ENCODE data around the gene RYR2. TPM values are rescaled to one million over a fixed set of nuclear protein-coding genes. Genes with fewer than 3 reads are reported as not detected.

The RYR2 gene
- total RNA-seq, 1 donor from 2014 or later: 5.4 TPM

DNA sequence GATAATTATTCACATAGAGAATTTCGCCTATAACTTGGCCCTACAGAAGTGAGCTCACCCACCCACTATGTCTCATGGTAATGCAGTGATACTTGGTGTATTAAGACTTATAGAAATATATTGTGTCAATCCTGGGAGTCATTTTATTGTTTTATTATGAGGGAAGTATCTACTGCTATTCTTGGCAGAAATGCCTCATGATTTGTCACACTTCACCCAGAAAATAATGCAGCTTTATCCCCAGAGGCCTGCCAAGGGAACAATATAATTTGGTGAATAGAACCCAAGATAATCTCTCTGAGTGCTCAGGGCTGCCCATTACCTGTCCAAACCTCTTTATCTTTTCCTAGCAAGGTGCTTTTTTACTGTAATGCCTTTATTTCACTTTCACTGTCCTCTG lies 750.7 kb downstream of the RYR2 start:
- Mint-ChIP-seq H3K27ac (ENCODE audit: unreplicated experiment) (no peak overlapping the region), H3K4me1 (ENCODE audit: unreplicated experiment) (no peaks in the 10 kb centered on the region), H3K4me3 (ENCODE audit: unreplicated experiment) (no peak overlapping the region), H3K27me3 (ENCODE audit: unreplicated experiment) (no peaks in the 10 kb centered on the region), H3K36me3 (ENCODE audit: low read depth, unreplicated experiment) (no peaks in the 10 kb centered on the region), H3K9me3 (ENCODE audit: unreplicated experiment) (no peaks in the 10 kb centered on the region)
- DNase-seq (ENCODE audit: low spot score): no peak
- TF ChIP-seq, protein P1, sequence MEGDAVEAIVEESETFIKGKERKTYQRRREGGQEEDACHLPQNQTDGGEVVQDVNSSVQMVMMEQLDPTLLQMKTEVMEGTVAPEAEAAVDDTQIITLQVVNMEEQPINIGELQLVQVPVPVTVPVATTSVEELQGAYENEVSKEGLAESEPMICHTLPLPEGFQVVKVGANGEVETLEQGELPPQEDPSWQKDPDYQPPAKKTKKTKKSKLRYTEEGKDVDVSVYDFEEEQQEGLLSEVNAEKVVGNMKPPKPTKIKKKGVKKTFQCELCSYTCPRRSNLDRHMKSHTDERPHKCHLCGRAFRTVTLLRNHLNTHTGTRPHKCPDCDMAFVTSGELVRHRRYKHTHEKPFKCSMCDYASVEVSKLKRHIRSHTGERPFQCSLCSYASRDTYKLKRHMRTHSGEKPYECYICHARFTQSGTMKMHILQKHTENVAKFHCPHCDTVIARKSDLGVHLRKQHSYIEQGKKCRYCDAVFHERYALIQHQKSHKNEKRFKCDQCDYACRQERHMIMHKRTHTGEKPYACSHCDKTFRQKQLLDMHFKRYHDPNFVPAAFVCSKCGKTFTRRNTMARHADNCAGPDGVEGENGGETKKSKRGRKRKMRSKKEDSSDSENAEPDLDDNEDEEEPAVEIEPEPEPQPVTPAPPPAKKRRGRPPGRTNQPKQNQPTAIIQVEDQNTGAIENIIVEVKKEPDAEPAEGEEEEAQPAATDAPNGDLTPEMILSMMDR (IDR thresholded peaks at IDR 0.05; ENCODE audit: unreplicated experiment): no peak

DNA sequence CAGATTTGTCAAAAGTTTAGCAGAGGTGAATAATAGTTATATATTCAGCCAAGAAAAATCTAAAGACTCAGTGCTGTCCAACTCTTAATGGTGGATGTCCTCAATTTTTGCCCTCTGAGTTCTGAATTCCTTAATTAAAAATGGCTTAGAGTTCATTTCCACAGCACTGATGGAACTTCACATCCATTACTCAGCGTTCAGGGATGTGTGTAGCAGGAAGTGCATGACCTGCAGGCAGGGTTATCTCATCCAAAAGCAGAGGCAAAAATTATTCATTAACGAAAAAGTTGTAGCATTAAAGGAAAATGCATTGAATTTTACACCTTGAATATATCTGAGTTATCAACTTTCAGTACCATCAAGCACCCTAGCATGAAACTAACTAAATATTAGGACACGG lies 752.1 kb downstream of the RYR2 start:
- no peak for DNase-seq (ENCODE audit: low spot score)
- Mint-ChIP-seq H3K27ac (ENCODE audit: unreplicated experiment) (no peak overlapping the region), H3K27me3 (ENCODE audit: unreplicated experiment) (no peaks in the 10 kb centered on the region), H3K4me1 (ENCODE audit: unreplicated experiment) (no peaks in the 10 kb centered on the region), H3K4me3 (ENCODE audit: unreplicated experiment) (no peak overlapping the region), H3K36me3 (ENCODE audit: low read depth, unreplicated experiment) (no peaks in the 10 kb centered on the region), H3K9me3 (ENCODE audit: unreplicated experiment) (no peaks in the 10 kb centered on the region)
- TF ChIP-seq, protein P1 (IDR thresholded peaks at IDR 0.05; ENCODE audit: unreplicated experiment): no peak

DNA sequence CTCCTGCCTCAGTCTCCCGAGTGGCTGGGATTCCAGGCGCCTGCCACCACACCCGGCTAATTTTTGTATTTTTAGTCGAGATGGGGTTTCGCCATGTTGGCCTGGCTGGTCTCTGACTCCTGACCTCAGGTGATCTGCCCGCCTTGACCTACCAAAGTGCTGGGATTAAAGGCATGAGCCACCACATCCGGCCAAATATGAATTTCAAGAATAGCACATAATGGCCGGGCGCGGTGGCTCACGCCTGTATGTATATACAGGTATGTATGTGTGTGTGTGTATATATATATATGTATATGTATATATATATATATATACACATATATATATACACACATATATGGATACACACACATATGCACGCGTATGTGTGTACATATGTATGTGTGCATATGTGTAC lies 753.6 kb downstream of the RYR2 start:
- Mint-ChIP-seq H3K27ac (ENCODE audit: unreplicated experiment) (no peak overlapping the region), H3K36me3 (ENCODE audit: low read depth, unreplicated experiment) (no peaks in the 10 kb centered on the region), H3K9me3 (ENCODE audit: unreplicated experiment) (no peaks in the 10 kb centered on the region), H3K27me3 (ENCODE audit: unreplicated experiment) (no peaks in the 10 kb centered on the region), H3K4me1 (ENCODE audit: unreplicated experiment) (no peaks in the 10 kb centered on the region), H3K4me3 (ENCODE audit: unreplicated experiment) (no peak overlapping the region)
- no peak for DNase-seq (ENCODE audit: low spot score)
- TF ChIP-seq, protein P1 (IDR thresholded peaks at IDR 0.05; ENCODE audit: unreplicated experiment): no peak

DNA sequence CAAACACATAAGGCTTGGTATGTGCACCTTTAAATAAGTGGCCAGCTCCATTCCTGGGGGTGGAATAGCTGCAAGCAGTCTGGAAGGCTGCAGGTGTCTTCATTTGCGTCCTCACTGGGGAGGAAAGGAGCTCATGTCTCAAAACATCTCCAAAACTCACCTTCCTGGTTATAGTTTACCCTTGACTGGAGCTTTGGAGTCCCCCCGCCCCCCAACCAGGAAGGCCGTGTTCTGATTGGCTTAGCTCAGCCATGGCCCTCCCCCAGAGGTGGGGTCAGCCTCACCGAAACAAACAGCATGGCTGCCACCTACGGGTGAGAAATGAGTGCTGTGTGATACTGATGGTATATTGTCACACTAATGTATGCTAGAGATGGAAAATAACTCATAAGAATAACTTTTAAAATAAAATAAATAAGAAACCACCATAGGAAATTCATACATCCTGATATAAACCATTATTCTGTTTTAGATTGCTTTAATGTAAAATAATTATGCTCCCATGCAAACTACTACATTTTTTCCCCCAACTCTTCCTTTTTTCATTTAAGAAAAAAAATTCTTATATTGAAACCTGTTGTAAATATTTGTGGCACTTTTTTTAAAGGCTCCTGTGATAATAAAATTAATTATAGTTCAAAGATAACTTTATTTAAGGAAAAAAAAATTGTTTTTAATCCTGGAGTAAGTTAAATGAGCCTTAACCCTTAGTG lies 757.9 kb downstream of the RYR2 start:
- no peak overlapping the region for H3K27ac Mint-ChIP-seq (ENCODE audit: unreplicated experiment)
- H3K4me3 Mint-ChIP-seq (ENCODE audit: unreplicated experiment): no peak overlapping the region
- TF ChIP-seq, protein P1 (IDR thresholded peaks at IDR 0.05; ENCODE audit: unreplicated experiment): no peak
- no peaks in the 10 kb centered on the region for H3K27me3 Mint-ChIP-seq (ENCODE audit: unreplicated experiment)
- H3K36me3 Mint-ChIP-seq (ENCODE audit: low read depth, unreplicated experiment): no peaks in the 10 kb centered on the region
- no peaks in the 10 kb centered on the region for H3K4me1 Mint-ChIP-seq (ENCODE audit: unreplicated experiment)
- peak; percentile 64 for DNase-seq (ENCODE audit: low spot score)
- H3K9me3 Mint-ChIP-seq (ENCODE audit: unreplicated experiment): no peaks in the 10 kb centered on the region

DNA sequence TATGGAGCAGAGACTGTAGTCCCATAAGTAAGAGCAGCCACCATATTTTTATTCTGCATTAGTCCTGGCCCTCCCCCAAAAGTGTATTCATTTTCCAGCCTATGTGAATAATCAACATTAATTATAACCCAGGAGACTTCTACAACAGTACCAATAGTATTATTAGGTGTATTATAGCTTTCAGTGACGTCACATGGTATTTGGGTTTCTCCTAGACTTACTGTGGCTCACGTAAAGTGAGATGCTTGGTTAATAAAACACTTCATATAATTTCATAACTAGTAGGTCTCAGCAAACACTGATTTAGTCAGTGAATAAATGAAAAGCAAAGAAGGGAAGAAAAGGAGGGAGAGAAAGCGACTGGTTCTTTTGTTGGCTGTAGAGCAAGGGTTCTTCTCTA lies 762.5 kb downstream of the RYR2 start:
- no peaks in the 10 kb centered on the region for H3K4me1 Mint-ChIP-seq (ENCODE audit: unreplicated experiment)
- no peaks in the 10 kb centered on the region for H3K9me3 Mint-ChIP-seq (ENCODE audit: unreplicated experiment)
- TF ChIP-seq, protein P1 (IDR thresholded peaks at IDR 0.05; ENCODE audit: unreplicated experiment): no peak
- H3K27ac Mint-ChIP-seq (ENCODE audit: unreplicated experiment): no peak overlapping the region
- DNase-seq (ENCODE audit: low spot score): no peak
- H3K4me3 Mint-ChIP-seq (ENCODE audit: unreplicated experiment): no peak overlapping the region
- H3K36me3 Mint-ChIP-seq (ENCODE audit: low read depth, unreplicated experiment): no peaks in the 10 kb centered on the region
- no peaks in the 10 kb centered on the region for H3K27me3 Mint-ChIP-seq (ENCODE audit: unreplicated experiment)

Measured in endothelial cell (in vitro differentiated cells).